Measurements from ENCODE around the gene SLC17A8.
"Not testable (repeated sequence)": the region's sequence is repeated elsewhere in the genome, so short reads cannot be mapped to it uniquely, and the experiment has no call there.

SLC17A8 gene

DNA sequence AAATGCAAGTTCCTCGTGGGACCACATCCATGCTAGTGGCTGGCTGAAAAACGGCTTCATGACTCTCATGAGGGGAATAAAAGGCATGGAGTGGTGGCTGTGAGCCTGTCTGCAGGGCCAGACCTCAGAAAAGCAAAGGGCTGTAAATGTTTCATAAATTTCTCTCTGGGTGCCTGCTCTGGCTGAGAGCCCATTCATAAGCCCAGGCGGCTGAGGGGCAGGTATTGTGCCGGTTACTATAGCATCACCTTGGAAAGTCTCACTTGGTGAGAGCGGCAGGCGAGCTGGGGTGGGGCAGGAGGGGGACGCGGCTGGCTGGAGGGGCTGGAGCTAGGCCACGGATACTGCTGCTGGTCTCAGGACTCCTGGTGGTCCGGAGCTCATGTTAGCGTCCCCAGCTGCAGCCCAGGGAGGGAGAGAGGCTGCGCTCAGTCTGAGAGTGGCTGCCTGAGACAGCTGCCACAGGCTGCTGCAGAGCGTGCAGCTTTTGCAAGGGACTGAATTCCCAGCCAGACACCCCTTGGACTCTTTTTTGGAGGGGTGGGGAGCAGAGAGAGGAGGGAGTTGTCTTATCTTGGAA, at the start of gene SLC17A8:
Gene SLC17A8 (plus strand): TSS at position 431 of the 580 bp plus-strand sequence. CDS start 318 bp downstream, outside the sequence.
- no peak for DNase-seq (ENCODE audit: low read depth in 2 of 2)

DNA sequence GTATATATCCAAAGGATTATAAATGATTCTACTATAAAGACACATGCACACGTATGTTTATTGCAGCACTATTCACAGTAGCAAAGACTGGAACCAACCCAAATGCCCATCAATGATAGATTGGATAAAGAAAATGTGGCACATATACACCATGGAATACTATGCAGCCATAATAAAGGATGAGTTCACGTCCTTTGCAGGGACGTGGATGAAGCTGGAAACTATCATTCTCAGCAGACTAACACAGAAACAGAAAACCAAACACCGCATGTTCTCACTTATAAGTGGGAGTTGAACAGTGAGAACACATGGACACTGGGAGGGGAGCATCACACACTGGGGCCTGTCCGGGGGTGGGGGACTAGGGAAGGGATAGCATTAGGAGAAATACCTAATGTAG, 48.7 kb upstream of the SLC17A8 start:
- not testable (repeated sequence) for DNase-seq (ENCODE audit: low read depth in 2 of 2)

DNA sequence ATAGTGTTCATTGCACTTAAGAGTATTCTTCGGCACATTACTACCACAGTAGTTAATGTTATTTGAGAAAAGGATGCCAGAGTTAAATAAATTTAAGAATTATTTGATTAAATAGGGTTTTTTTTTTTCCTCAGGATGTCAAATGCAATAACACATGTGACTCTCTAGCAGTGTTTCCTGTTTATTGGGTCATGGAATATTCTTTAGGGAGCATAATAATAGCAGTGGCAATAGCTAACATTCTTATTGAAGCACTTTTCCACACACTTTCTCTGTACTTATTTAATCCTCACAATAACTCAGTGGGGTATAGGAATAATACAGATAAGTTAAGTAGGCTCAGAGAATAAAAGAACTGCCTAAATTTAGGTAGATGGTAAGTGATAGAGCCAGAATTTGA, 45.6 kb upstream of the SLC17A8 start:
- no peak for DNase-seq (ENCODE audit: low read depth in 2 of 2)

DNA sequence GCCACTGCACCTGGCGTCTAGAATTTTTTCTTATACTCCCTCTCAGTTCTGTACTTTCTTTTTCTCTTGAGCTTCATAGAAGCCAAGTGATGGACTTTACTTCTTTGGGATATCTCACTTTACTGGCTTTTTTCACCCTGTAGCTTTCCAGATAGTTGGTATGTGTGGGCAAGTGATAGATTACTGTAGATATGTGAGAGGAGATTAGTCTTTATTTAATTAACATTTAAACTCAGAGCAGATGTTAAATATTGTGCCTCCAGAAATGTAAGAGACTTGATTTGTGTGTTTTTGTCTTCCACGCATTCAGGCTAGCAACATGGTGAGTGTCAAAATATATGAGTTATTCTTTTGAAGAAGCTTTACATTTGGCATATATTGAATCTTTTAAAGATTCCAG, 39.5 kb upstream of the SLC17A8 start:
- DNase-seq (ENCODE audit: low read depth in 2 of 2): no peak

DNA sequence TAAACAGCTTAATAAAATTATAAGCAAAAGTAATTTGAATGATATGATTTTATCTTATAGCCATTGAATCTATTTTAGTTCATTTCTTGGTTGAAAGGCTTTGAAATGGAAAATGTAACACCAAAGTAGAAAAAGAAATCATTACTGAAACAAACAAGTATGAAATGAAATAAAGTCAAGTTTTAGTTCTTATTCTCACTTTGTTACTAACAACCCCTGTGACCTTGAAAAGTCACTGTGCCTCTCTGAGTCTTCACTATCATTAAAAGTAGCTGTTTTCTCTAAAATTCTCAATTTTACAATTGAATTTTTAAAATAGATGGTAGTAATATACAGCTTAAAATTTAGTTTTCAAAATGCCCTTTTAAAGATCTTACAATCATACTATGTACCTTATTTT, 32.4 kb upstream of the SLC17A8 start:
- no peak for DNase-seq (ENCODE audit: low read depth in 2 of 2)

DNA sequence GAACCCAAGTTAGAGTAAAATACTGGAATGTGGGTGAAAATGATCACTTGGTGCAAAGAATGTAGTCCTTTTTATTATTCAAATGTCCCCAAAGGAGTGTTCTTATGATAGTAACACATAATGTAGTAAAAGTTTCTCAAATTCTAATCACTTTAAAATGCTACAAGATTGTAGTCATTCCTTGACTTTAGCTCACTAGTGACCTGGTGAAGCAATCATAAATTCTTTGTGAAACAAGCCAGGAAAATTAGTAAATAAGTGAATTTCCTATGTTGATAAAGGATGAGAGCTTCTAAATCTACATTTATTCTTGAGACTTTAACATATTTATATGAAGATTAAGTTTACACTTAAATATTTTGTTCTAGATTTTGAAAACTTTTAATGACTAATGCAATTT, 30.7 kb upstream of the SLC17A8 start:
- DNase-seq (ENCODE audit: low read depth in 2 of 2): no peak

DNA sequence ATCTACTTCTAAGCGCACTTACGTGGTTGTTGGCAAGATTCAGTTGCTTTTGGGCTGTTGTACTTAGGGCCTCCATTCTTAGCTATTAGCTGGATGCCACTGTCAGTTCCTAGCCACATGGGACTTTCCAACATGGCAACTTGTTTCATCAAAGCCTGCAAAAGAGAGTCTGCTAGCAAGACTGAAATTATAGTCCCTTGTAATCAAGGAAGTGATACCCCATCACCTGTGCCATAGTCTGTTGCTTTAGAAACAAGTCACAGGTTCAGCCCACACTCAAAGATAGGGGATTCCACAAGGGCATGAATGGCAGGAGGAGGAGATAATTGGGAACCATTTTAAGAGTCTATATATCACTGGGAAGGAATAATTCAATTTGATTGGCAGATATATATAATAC, 27.1 kb upstream of the SLC17A8 start:
- DNase-seq (ENCODE audit: low read depth in 2 of 2): no peak

DNA sequence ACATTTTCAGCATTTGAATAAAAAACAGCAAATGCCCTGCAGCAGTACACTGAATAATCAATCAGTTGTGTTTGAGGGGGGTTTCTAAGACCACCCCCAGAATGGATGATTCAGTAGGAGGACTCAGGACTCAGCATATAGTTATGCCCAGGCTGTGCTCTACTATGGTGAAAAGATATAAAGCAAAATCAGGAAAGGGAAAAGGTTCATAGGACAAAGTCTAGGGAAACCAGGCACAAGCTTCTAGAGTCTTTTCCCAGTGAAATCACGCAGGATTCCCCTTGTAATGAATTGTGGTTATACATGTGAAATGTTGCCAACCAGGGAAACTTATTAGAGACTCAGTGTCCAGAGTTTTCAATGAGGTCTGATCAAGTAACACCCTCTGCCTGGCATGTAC, 25.0 kb upstream of the SLC17A8 start:
- no peak for DNase-seq (ENCODE audit: low read depth in 2 of 2)

DNA sequence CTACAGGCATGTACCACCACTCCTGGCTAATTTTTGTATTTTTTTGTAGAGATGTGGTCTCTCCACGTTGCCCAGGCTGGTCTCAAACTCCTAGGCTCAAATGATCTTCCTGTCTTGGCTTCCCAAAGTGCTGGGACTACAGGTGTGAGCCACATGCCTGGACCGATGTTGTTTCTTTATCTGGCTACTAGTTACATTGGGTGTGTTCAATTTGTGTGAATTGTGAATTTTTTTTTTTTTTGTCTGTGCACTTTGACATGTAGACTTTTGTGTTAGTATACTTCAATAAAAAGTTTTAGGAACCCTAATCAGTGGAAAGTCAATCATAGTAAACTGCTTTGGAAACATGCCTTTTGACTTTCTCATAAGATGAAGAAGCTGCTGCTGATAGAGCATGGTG, 24.0 kb upstream of the SLC17A8 start:
- DNase-seq (ENCODE audit: low read depth in 2 of 2): no peak

DNA sequence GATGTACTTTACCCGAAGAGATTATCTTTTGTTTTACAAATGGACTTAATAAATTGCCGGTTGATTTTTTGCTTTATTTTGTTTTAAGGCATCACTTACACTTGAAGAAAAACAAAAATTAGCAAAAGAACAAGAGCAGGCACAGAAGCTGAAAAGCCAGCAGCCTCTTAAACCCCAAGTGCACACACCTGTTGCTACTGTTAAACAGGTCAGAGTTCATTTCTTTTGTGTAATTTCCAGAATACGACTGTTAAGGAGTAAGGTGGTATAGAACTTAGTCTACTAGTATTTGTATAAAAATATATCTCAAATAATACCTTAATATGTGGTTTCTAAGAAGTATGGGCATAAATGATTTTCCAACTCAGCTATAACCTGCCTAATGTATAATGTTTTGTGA, 19.6 kb upstream of the SLC17A8 start:
- DNase-seq (ENCODE audit: low read depth in 2 of 2): no peak

DNA sequence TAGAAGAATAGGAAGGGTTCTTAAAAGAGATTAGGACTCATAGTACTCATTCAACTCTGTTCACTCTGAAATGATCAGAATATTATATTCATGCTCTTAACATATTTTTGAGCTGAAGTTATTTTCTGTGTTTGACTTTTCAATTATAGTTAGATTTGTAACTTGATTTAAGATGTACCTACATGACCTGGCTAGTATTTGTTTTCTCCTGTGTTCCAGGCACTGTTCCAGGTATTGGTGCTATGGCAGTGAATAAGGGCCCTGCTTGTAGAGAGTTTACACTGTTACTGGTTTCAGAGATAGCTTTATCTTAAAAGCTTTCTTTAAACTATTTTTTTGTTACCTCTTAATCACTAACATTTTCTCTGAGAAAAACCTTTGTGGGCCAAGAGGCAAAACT, 19.1 kb upstream of the SLC17A8 start:
- DNase-seq (ENCODE audit: low read depth in 2 of 2): no peak

DNA sequence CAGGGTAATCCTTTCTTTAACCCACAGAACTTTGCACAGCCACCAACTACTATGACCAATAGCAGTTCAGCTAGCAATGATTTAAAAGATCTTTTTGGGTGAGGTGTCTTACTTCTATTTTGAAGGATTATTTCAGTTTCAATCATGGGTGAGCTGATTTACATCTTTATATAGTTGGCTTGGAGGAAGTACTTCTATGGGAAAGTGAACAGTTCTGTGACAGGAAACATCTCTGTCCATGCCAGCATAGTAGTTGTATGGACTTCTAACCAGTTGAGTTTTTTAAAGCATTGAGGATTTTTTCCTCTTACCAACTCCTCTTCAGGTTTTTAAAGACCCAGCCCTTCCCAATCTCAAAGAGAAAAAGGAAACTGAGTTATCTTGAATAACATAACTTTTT, 17.8 kb upstream of the SLC17A8 start:
- no peak for DNase-seq (ENCODE audit: low read depth in 2 of 2)

DNA sequence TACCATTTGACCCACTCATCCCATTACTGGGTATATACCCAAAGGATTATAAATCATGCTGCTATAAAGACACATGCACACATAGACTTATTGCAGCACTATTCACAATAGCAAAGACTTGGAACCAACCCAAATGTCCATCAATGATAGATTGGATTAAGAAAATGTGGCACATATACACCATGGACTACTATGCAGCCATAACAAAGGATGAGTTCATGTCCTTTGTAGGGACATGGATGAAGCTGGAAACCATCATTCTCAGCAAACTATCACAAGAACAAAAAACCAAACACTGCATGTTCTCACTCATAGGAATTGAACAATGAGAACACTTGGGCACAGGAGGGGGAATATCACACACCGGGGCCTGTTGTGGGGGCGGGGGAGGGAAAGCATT, 14.0 kb upstream of the SLC17A8 start:
- not testable (repeated sequence) for DNase-seq (ENCODE audit: low read depth in 2 of 2)

DNA sequence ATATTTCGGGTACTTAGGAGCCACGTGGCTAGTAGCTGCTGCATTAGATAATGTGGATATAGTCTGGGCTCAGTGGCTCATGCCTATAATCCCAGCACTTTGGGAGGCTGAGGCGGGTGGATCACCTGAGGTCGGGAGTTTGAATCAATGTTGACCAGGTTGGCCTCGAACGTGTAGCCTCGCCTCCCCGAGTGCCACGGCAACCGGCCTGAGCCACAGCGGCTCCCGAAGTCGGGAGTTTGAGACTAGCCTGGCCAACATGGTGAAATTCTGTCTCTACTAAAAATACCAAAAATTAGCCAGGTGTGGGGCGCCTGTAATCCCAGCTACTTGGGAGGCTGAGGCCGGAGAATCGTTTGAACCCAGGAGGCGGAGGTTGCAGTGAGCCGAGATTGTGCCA, 12.5 kb upstream of the SLC17A8 start:
- DNase-seq (ENCODE audit: low read depth in 2 of 2): not testable (repeated sequence)

DNA sequence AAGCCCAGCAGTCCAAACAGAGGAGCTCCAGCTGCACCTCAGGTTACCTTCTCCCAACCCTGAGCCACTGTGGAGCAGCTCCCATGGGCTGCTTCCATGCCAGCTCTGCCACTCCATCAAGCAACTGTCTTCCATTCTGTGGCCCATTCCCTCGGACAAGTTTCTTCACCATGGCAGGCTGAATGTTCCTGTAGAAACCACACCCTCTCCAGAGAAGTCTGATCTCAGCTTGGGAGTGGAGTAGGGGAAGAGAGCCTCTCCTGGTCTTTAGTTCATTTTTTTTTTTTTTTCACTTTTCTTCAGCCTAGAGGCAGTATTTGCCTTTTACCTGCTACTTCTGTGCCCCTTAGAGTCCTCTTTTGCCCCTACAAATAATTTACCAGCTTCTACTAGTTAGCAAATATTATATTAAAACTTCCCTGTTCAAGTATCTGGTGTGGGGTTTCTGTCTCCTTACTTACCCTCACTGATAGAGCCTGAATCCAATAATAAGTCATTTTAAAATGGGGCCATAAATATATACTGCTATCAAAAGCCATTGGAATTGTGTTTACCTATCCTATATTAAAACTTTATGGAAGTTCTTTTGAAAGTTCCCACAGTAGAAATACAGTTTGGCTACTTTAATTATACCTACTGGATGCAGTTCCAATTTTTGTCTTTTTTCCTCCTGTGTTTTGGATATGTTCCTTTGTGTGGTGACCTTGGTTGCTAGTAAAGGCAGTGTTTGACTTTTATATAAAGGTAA, 11.7 kb upstream of the SLC17A8 start:
- no peak for DNase-seq (ENCODE audit: low read depth in 2 of 2)

DNA sequence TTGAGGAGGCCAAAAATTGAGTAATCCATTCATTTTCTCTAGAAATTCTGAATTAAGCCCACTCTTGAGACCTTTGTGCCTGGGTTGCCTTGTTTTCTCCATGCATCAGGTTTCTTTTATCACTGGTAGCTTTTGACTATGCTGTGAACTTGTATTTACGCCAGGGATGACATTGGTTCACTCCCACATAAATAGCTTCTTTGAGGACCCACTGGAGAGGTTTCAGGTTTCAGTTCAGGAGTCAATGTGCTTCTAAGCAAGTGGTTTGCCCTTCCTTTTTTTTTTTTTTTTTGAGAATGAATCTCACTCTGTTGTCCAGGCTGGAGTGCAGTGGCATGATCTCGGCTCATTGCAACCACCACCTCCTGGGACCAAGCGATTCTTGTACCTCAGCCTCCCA, 10.2 kb upstream of the SLC17A8 start:
- no peak for DNase-seq (ENCODE audit: low read depth in 2 of 2)

DNA sequence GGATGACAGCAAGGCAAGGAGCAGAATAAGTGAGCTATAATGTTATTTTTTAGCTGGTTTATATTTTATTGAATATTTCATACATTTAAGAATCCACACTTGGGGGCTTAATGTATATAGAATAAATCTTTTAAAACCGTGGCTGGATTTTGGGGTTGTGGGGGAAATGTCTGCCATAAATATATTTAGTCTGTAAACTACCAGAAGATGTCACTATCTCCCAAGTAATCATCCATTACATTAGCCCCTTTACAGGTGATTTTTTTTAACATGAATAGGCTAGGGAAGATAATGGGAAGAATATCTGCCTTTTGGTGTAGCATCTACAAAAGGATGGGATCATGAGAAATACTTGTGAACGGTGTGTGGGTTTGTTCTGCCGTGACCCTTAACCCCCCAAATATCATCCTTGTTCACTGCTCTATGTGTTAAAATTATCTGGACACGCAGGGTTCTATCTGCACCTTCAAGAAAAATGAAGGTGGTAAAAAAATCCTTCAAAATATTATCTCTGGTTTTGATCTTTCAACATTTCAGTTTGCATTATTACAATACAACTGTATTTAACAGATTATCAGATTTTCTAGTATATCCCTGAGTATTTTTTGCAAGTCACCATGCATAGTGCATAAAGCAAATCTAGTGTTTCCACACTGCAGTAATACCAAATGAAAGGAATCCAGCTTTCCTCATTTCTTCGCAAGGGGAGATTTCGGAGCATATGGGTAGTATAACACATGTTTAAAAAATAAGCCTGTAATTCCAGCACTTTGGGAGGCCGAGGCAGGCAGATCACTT, 8.0 kb upstream of the SLC17A8 start:
- DNase-seq (ENCODE audit: low read depth in 2 of 2): peak; percentile 3 to 5

DNA sequence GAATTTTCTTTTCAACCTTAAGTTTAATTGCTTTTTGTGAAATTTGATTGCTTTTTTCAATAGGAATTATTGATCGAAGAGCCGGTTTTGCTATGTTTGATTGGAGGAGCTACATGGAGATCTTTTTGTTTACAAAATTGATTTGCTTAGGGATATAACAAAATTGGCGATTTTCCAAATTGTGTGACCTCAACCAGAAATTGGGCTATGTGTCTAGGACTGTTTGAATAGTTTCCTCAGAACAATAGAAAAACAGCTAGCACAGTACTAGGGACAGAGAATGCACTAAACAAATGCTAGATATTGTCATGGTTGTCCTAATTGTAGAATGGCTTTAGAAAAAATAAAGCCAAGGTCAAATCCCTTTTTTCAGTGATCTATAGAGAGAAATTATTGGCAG, 2.4 kb downstream of the SLC17A8 start:
- no peak for DNase-seq (ENCODE audit: low read depth in 2 of 2)

DNA sequence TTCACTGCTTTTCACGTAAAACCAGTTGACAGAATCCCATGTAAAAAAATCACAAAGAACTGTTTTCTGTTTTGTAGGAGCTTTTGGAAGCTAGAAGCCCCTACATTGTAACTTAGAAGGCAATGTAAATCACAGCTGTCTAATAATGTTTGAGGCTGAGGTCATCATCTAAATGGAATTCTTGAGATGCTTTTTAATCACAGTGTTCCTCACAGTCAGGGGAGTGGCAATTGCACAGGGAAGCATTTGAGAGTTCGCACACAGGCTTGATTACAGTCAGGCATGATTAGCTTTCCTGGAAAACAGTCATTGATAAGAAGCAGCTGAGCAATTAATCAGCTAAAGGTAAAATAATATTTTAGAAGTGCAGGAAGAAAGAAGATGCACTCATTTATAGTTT, 2.9 kb downstream of the SLC17A8 start:
- peak; percentile 5 to 6 for DNase-seq (ENCODE audit: low read depth in 2 of 2)

DNA sequence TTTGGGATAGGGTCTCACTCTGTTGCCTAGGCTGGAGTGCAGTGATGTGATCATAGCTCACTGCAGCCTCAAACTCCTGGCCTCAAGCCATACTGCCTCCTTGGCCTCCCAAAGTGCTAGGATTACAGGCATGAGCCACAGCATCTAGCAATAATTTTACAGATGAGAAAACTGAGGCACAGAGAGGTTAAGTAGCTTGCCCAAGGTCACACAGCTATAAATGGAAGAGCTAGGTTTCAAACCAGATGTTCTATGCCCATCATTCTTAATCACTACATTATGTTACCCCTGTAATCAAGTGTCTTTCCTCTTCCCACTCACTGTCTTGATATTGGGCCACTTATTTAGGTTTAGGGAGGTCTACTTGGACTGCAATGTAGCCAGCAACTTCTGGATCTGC, 3.6 kb downstream of the SLC17A8 start:
- DNase-seq (ENCODE audit: low read depth in 2 of 2): no peak

DNA sequence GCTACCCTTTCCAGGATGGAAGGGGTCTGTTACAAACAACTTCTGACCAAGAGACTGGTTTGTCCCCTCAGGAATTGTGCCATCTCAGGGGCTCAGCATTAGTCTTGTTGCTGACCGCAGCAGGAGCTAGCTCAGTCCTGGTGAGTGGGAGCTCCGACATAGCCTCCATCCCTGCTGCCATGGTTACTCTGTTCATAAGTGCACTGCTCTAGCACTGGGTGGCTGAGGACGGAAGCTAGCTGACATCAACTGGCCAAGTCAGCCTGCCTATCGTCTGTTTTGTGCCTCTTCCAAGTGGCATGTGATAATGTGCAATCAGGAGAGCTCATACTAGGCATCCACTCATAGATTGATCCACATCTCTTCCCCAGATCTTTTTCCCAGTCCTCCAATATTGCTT, 7.5 kb downstream of the SLC17A8 start:
- DNase-seq (ENCODE audit: low read depth in 2 of 2): no peak

DNA sequence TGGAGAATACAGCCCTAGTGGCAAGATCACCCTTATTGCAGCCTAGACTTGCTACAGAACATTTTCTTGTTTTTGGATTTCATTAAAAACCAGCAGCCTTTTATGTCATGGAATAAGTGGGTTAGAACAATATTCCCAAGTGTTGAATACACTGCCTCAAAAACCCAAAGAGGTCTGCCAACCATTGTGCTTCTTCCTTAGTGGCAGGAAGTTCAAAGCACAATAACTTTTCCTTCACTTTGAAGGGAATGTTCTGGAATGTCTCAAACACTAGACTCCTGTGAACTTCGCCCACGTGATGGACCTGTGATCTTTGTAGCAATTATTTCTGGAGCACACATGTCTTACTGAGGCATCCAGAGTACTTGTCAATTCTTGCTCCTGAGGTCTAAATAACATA, 8.5 kb downstream of the SLC17A8 start:
- DNase-seq (ENCODE audit: low read depth in 2 of 2): no peak

DNA sequence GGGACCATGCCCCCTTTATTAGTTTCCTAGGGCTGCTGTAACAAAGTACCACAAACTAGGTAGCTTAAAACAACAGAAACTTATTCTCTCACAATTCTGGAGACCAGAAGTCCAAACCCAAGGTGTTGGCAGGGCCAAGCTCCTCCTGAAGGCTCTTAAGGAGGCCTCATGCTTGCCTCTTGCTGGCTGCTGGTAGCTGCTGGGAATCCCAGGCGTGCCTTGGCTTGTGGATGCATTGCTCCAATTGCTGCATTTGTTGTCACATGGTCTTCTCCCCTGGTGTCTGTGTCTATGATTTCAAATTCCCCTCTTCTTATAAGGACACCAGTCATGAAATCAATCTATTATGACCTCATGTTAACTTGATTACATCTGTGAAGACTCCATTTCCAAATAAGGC, 11.2 kb downstream of the SLC17A8 start:
- no peak for DNase-seq (ENCODE audit: low read depth in 2 of 2)

All from fibroblast of skin of left quadriceps (primary cell).